B cell (primary cell): ENCODE results near the gene EXOC3. TPM values are rescaled to one million over a fixed set of nuclear protein-coding genes. Genes with fewer than 3 reads are reported as not detected.

ENCODE experiments used
- ATAC-seq: fragments of 200-7000 bp; cut with Tn5 transposase; one replicate; pipeline ENCODE4 v1.10.0; 2021; ENCODE audit warnings: low read depth, mild to moderate bottlenecking, moderate number of reproducible peaks, moderate library complexity
- CTCF ChIA-PET: fragments of 350-600 bp; sonication (Branson Sonifier 250); formaldehyde crosslinking; loops from one replicate; lab custom pipeline; 2021; ENCODE audit warnings: antibody characterized with exemption, inconsistent platforms; lab: Charles Lee
- POLR2A ChIA-PET: fragments of 350-600 bp; sonication (Branson Sonifier 250); formaldehyde crosslinking; loops from one replicate; lab custom pipeline; 2021; ENCODE audit warnings: antibody characterized with exemption; lab: Charles Lee
- DNase-seq: peaks from one replicate; pipeline ENCODE4 v3.0.0; 2013
- H2AFZ ChIP-seq: 2 replicates; pipeline ENCODE4 v1.6.1; 2012; ENCODE audit warnings: mild to moderate bottlenecking, low read depth, low read length; ENCODE audit not compliant: insufficient read depth, poor library complexity, severe bottlenecking
- H3K27ac ChIP-seq, 2 donors: 1 replicate in 1 of 2; 2 replicates in 1 of 2; pipeline ENCODE4 v1.5.1; 2012 to 2013; ENCODE audit warnings: low read length in 2 of 2, mild to moderate bottlenecking in 2 of 2, moderate library complexity in 1 of 2
- H3K27me3 ChIP-seq, 4 experiments: fragments of 200-600 bp in 1 of 4; sonication (generic) in 1 of 4; replicated peaks in 1 of 4; 1 replicate in 2 of 4; 2 replicates in 2 of 4; pipeline versions ENCODE4 v1.6.1 to v1.7.0; 2013 to 2016; ENCODE audit warnings: low read length in 3 of 4, mild to moderate bottlenecking in 2 of 4, mixed read lengths in 1 of 4, moderate library complexity in 1 of 4; ENCODE audit not compliant: insufficient read depth in 4 of 4, control insufficient read depth in 3 of 4; ENCODE audit errors: control extremely low read depth in 1 of 4
- H3K36me3 ChIP-seq, 2 experiments: replicated peaks in 1 of 2; 1 replicate in 1 of 2; 2 replicates in 1 of 2; pipeline versions ENCODE4 v1.6.1 to v1.7.1; 2013; ENCODE audit warnings: low read length in 1 of 2; ENCODE audit not compliant: insufficient read depth in 2 of 2, control insufficient read depth in 1 of 2; ENCODE audit errors: control extremely low read depth in 1 of 2, extremely low read depth in 1 of 2
- H3K4me1 ChIP-seq, 2 donors: fragments of 200-600 bp in 1 of 2; sonication (generic) in 1 of 2; 1 replicate in 1 of 2; 2 replicates in 1 of 2; pipeline versions ENCODE4 v1.5.1 to v1.6.1; 2013 to 2017; ENCODE audit warnings: low read length in 2 of 2; ENCODE audit not compliant: control insufficient read depth in 2 of 2, insufficient read depth in 2 of 2
- H3K4me2 ChIP-seq: replicated peaks from 2 replicates; pipeline ENCODE3; 2012; ENCODE audit warnings: mild to moderate bottlenecking, low read depth, low read length; ENCODE audit not compliant: poor library complexity, severe bottlenecking
- H3K4me3 ChIP-seq, 5 experiments: fragments of 200-600 bp in 1 of 5; sonication (generic) in 1 of 5; 1 replicate in 3 of 5; 2 replicates in 2 of 5; pipeline versions ENCODE4 v1.5.1 to v1.7.0; 2011 to 2016; ENCODE audit warnings: low read length in 4 of 5, mild to moderate bottlenecking in 4 of 5, low read depth in 2 of 5, control low read depth in 1 of 5, moderate library complexity in 1 of 5; ENCODE audit not compliant: insufficient read depth in 1 of 5; ENCODE audit errors: control extremely low read depth in 1 of 5, extremely low read depth in 1 of 5
- H3K79me2 ChIP-seq: fragments of 200-600 bp; sonication (generic); one replicate; pipeline ENCODE4 v1.6.0; 2016; ENCODE audit warnings: low read length; ENCODE audit not compliant: control insufficient read depth, insufficient read depth
- H3K9ac ChIP-seq: fragments of 200-600 bp; sonication (generic); 2 replicates; pipeline ENCODE4 v1.6.1; 2017; ENCODE audit warnings: mild to moderate bottlenecking, low read length, moderate library complexity
- H3K9me3 ChIP-seq, 3 donors: one replicate each; pipeline versions ENCODE4 v1.6.1 to v1.7.1; 2013; ENCODE audit warnings: low read length in 2 of 3; ENCODE audit not compliant: control insufficient read depth in 2 of 3, insufficient read depth in 1 of 3; ENCODE audit errors: control extremely low read depth in 1 of 3
- H4K20me1 ChIP-seq: 2 replicates; pipeline ENCODE4 v1.6.0; 2012; ENCODE audit warnings: mild to moderate bottlenecking, low read length; ENCODE audit not compliant: insufficient read depth, control insufficient read depth, poor library complexity, severe bottlenecking
- H3K27ac Mint-ChIP-seq: one replicate; pipeline ENCODE4 v1.8.0; 2021; ENCODE audit warnings: mixed read lengths
- H3K27me3 Mint-ChIP-seq: one replicate; pipeline ENCODE4 v1.8.0; 2021; ENCODE audit warnings: mixed read lengths
- H3K4me1 Mint-ChIP-seq: one replicate; pipeline ENCODE4 v1.8.0; 2021; ENCODE audit warnings: mixed read lengths
- H3K4me3 Mint-ChIP-seq: one replicate; pipeline ENCODE4 v1.8.0; 2021; ENCODE audit warnings: mixed read lengths
- H3K9me3 Mint-ChIP-seq: one replicate; pipeline ENCODE4 v1.8.0; 2022; ENCODE audit warnings: mixed read lengths; ENCODE audit not compliant: insufficient read depth
- EZH2 ChIP-seq: IDR thresholded peaks from 2 replicates; pipeline ENCODE4 v1.6.1; 2012; ENCODE audit warnings: borderline replicate concordance, low read depth, mild to moderate bottlenecking, moderate library complexity, low read length; ENCODE audit not compliant: insufficient read depth, poor library complexity, severe bottlenecking
- WGBS: methylation state at CpG from one replicate; pipeline ENCODE4 v1.1.5; 2013; ENCODE audit warnings: missing lambda C conversion rate; ENCODE audit not compliant: insufficient coverage; 5-methylcytosine and 5-hydroxymethylcytosine counted together
- intact Hi-C: fragments of 100-400 bp; cut with micrococcal nuclease; formaldehyde crosslinking; loops from one replicate; pipeline ENCODE4 v1.10.0; 2022
- polyA plus RNA-seq: library from polyadenylated mRNA; depleted of rRNA; stranded (reverse); fragments of >200 nt; gene quantifications from 2 replicates; pipeline ENCODE4 v1.2.3, GENCODE V29; 2012
- total RNA-seq, 2 donors: library from RNA; stranded (reverse); fragments of 120-200 nt in 1 of 2; gene quantifications; 1 replicate in 1 of 2; 2 replicates in 1 of 2; pipeline versions ENCODE4 v1.2.3 to v1.2.4, GENCODE V29; 2013 to 2022
- TF ChIP-seq, protein P1 (sequence below): fragments of 200-600 bp; IDR thresholded peaks from one replicate; pipeline ENCODE4 v1.8.0; 2022; ENCODE audit warnings: antibody characterized with exemption, mild to moderate bottlenecking

EXOC3 gene
- total and polyA plus RNA-seq, 2 donors (not counting 1 experiment from before 2014, with no cell fraction given) = 44.0 to 97.1 TPM

DNA sequence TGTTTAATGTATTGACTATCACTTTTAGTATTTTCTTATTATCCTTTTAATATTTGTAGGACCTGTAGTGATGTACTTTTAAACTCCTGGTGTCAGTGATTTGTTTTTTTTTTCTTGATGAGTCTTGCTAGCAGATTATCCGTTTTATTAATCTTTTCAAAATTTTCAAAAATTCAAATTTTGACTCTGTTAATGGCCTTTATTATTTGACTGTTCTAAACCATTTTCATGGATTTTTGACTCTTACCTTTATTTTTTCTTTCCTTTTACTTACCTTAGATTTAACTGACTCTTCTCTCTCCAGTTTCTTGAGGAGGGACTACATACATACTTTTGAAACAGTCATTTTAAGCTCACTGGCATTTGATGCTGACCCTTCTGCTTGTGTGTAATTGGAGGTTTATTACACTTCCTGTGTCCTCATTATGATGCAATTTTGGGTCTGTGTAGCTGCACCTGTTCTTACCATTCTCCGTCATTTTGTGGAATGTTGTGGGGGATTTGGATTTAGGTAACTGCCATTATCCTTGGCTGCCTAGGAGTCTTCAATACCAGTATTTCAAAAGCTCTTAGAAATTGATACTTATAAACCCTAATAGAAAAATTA is 32.0 kb upstream of the EXOC3 start:
- Histone ChIP-seq H2AFZ (no peak overlapping the region), H3K4me3 (no peak overlapping the region), H4K20me1 (no peaks in the 10 kb centered on the region), H3K79me2 (no peaks in the 10 kb centered on the region), H3K36me3 (no peaks in the 10 kb centered on the region), H3K27ac (no peak overlapping the region), H3K9me3 (no peaks in the 10 kb centered on the region), H3K9ac (no peak overlapping the region), H3K4me2 (no peak overlapping the region), H3K4me1 (no peaks in the 10 kb centered on the region), H3K27me3 (peaks cover 0 to 3% (median 0%) of the 10 kb centered on the region in 4 experiments)
- no peak for ATAC-seq
- no peak for DNase-seq
- no peak for TF ChIP-seq EZH2
- TF ChIP-seq, protein P1, sequence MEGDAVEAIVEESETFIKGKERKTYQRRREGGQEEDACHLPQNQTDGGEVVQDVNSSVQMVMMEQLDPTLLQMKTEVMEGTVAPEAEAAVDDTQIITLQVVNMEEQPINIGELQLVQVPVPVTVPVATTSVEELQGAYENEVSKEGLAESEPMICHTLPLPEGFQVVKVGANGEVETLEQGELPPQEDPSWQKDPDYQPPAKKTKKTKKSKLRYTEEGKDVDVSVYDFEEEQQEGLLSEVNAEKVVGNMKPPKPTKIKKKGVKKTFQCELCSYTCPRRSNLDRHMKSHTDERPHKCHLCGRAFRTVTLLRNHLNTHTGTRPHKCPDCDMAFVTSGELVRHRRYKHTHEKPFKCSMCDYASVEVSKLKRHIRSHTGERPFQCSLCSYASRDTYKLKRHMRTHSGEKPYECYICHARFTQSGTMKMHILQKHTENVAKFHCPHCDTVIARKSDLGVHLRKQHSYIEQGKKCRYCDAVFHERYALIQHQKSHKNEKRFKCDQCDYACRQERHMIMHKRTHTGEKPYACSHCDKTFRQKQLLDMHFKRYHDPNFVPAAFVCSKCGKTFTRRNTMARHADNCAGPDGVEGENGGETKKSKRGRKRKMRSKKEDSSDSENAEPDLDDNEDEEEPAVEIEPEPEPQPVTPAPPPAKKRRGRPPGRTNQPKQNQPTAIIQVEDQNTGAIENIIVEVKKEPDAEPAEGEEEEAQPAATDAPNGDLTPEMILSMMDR = no peak
- Mint-ChIP-seq H3K27me3 (peaks cover 26% of the 10 kb centered on the region), H3K9me3 (no peaks in the 10 kb centered on the region), H3K27ac (no peak overlapping the region), H3K4me1 (peaks cover 5% of the 10 kb centered on the region), H3K4me3 (no peak overlapping the region)
- intact Hi-C loops = no loop called here
- CTCF ChIA-PET = interaction anchor here (0.7 kb wide), 1 partner anchor 763 kb away, joined by 3 read pairs; no protein-coding TSS in a partner anchor
- POLR2A ChIA-PET = no interaction called here
- WGBS = no CpG with 5 or more reads among the region's 2 CpGs

DNA sequence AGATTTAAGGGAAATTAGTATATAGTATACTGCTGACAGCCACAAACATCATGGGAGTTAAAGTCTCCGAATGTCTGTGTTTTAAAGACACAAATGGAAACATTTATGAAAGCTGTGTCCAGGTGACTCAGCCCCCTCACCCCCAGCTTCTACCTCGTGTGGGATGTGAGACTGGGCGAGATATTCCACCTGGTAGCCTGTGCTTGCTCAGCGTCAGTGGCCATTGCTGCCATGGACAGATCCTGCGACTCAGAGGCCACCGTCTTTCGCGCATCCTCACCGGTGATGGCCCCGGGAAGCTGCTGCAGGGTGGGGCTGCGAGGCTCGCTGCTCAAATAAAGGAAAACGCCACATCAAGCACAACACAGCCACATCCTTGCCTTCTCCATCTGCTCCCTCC is 31.2 kb upstream of the EXOC3 start:
- Histone ChIP-seq H3K4me3 (no peak overlapping the region), H4K20me1 (no peaks in the 10 kb centered on the region), H3K27me3 (peaks cover 0 to 3% (median 0%) of the 10 kb centered on the region in 4 experiments), H3K4me1 (no peaks in the 10 kb centered on the region), H3K36me3 (no peaks in the 10 kb centered on the region), H3K9me3 (no peaks in the 10 kb centered on the region), H2AFZ (no peak overlapping the region), H3K9ac (no peak overlapping the region), H3K4me2 (no peak overlapping the region), H3K79me2 (no peaks in the 10 kb centered on the region), H3K27ac (no peak overlapping the region)
- ChIA-PET POLR2A (no interaction called here), CTCF (interaction anchor here (0.7 kb wide), 1 partner anchor 496 kb away, joined by 3 read pairs; no protein-coding TSS in a partner anchor)
- 92% methylated on average over 11 of the region's 13 CpGs for WGBS
- Mint-ChIP-seq H3K4me3 (no peak overlapping the region), H3K9me3 (no peaks in the 10 kb centered on the region), H3K27ac (no peak overlapping the region), H3K4me1 (peaks cover 5% of the 10 kb centered on the region), H3K27me3 (peaks cover 19% of the 10 kb centered on the region)
- TF ChIP-seq, protein P1 = no peak
- TF ChIP-seq EZH2 = no peak
- intact Hi-C loops = no loop called here
- no peak for DNase-seq
- no peak for ATAC-seq
